Astrocyte (in vitro differentiated cells and primary cell): Measurements from ENCODE around the gene SLC25A33. TPM values are rescaled to one million over a fixed set of nuclear protein-coding genes. Genes with fewer than 3 reads are reported as not detected.

Experiments
- DNase-seq: peaks from one replicate; pipeline ENCODE4 v3.0.0-alpha.2; 2010; ENCODE audit warnings: low read depth
- FAIRE-seq: peaks from 2 replicates; lab custom pipeline; 2011; peaks lifted over from hg19 to GRCh38; lab: Jason Lieb, UNC
- H2AFZ ChIP-seq: 2 replicates; pipeline ENCODE4 v1.6.0; 2012; ENCODE audit warnings: low read depth, low read length, inconsistent platforms
- H3K27ac ChIP-seq: 2 replicates; pipeline ENCODE4 v1.5.1; 2011; ENCODE audit warnings: low read depth, low read length, inconsistent platforms
- H3K27me3 ChIP-seq: 2 replicates; pipeline ENCODE4 v1.6.0; 2011; ENCODE audit warnings: low read length, inconsistent platforms; ENCODE audit not compliant: insufficient read depth
- H3K36me3 ChIP-seq: 2 replicates; pipeline ENCODE4 v1.5.1; 2011; ENCODE audit warnings: low read length, inconsistent platforms; ENCODE audit not compliant: insufficient read depth
- H3K4me1 ChIP-seq: 2 replicates; pipeline ENCODE4 v1.5.1; 2011; ENCODE audit warnings: low read length, inconsistent platforms; ENCODE audit not compliant: insufficient read depth
- H3K4me2 ChIP-seq: 2 replicates; pipeline ENCODE4 v1.6.0; 2012; ENCODE audit warnings: low read length, inconsistent platforms
- H3K4me3 ChIP-seq: 2 replicates; pipeline ENCODE4 v1.5.1; 2011; ENCODE audit warnings: low read depth, mild to moderate bottlenecking, low read length, inconsistent platforms; ENCODE audit not compliant: insufficient read depth
- H3K79me2 ChIP-seq: 2 replicates; pipeline ENCODE4 v1.6.0; 2012; ENCODE audit warnings: mild to moderate bottlenecking, low read length, inconsistent platforms; ENCODE audit not compliant: insufficient read depth
- H3K9ac ChIP-seq: 2 replicates; pipeline ENCODE4 v1.6.0; 2012; ENCODE audit warnings: mild to moderate bottlenecking, low read length, inconsistent platforms
- H3K9me3 ChIP-seq: 2 replicates; pipeline ENCODE4 v1.5.1; 2012; ENCODE audit warnings: low read depth, mild to moderate bottlenecking, low read length, inconsistent platforms; ENCODE audit not compliant: insufficient read depth
- H4K20me1 ChIP-seq: 2 replicates; pipeline ENCODE4 v1.6.0; 2012; ENCODE audit warnings: low read length, inconsistent platforms; ENCODE audit not compliant: insufficient read depth
- H3K27ac Mint-ChIP-seq: one replicate; pipeline ENCODE4 v1.8.0; 2021; ENCODE audit warnings: mild to moderate bottlenecking, mixed read lengths; ENCODE audit not compliant: unreplicated experiment
- H3K27me3 Mint-ChIP-seq: one replicate; pipeline ENCODE4 v1.8.0; 2021; ENCODE audit warnings: low read depth, mixed read lengths; ENCODE audit not compliant: unreplicated experiment
- H3K36me3 Mint-ChIP-seq: one replicate; pipeline ENCODE4 v1.8.0; 2021; ENCODE audit warnings: low read depth, mixed read lengths; ENCODE audit not compliant: unreplicated experiment
- H3K4me1 Mint-ChIP-seq: one replicate; pipeline ENCODE4 v1.8.0; 2021; ENCODE audit warnings: low read depth, mixed read lengths; ENCODE audit not compliant: unreplicated experiment
- H3K4me3 Mint-ChIP-seq: one replicate; pipeline ENCODE4 v1.8.0; 2021; ENCODE audit warnings: mild to moderate bottlenecking, moderate library complexity, mixed read lengths; ENCODE audit not compliant: unreplicated experiment
- H3K9me3 Mint-ChIP-seq: one replicate; pipeline ENCODE4 v1.8.0; 2021; ENCODE audit warnings: mild to moderate bottlenecking, mixed read lengths; ENCODE audit not compliant: unreplicated experiment
- EZH2 ChIP-seq: IDR thresholded peaks from 2 replicates; pipeline ENCODE4 v1.6.1; 2012; ENCODE audit warnings: mild to moderate bottlenecking, low read length, inconsistent platforms; ENCODE audit not compliant: insufficient read depth
- total RNA-seq: library from RNA; stranded (reverse); gene quantifications from 2 replicates; pipeline ENCODE4 v1.2.1, GENCODE V29; 2021
- TF ChIP-seq, protein P1 (sequence below): IDR thresholded peaks from 2 replicates; pipeline ENCODE4 v1.5.1; 2011; ENCODE audit warnings: low read depth, mild to moderate bottlenecking, inconsistent platforms, low read length, moderate library complexity; ENCODE audit not compliant: insufficient read depth

The SLC25A33 gene
- total RNA-seq, 1 donor from 2014 or later = 6.7 TPM

DNA sequence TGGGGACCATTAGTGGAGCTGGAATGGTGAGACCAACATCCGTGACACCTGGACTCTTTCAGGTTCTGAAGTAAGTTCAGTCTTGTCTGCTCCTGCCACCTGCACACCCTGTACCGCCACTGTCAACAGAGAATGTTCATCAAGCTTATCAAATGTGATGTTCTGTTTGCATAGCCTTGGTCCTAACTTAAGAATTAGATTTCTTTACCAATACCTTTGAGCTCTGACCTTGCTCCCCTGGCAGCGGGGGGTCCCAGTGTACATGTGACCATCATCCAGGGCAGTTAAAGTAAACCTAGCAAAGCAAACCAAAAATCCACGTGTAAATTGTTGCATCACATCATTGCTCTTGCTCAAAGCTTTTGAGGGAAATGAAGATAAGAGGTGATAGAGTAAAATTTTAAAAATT lies 14.5 kb downstream of the SLC25A33 start:
- H3K9me3 ChIP-seq = no peaks in the 10 kb centered on the region
- no peak overlapping the region for H2AFZ ChIP-seq
- no peak overlapping the region for H3K4me3 Mint-ChIP-seq
- H3K27me3 Mint-ChIP-seq = no peaks in the 10 kb centered on the region
- no peak overlapping the region for H3K4me3 ChIP-seq
- no peak for DNase-seq
- no peaks in the 10 kb centered on the region for H3K27me3 ChIP-seq
- H3K9ac ChIP-seq = no peak overlapping the region
- no peak overlapping the region for H3K27ac Mint-ChIP-seq
- H3K4me1 Mint-ChIP-seq = peaks cover 1% of the 10 kb centered on the region
- H3K4me2 ChIP-seq = no peak overlapping the region
- peaks cover 3% of the 10 kb centered on the region for H3K4me1 ChIP-seq
- no peak for TF ChIP-seq EZH2
- no peaks in the 10 kb centered on the region for H3K9me3 Mint-ChIP-seq
- peaks cover 9% of the 10 kb centered on the region for H3K36me3 Mint-ChIP-seq
- H3K27ac ChIP-seq = no peak overlapping the region
- peaks cover 7% of the 10 kb centered on the region for H3K36me3 ChIP-seq
- FAIRE-seq = no peak
- peaks cover 32% of the 10 kb centered on the region for H4K20me1 ChIP-seq
- H3K79me2 ChIP-seq = peaks cover 17% of the 10 kb centered on the region

DNA sequence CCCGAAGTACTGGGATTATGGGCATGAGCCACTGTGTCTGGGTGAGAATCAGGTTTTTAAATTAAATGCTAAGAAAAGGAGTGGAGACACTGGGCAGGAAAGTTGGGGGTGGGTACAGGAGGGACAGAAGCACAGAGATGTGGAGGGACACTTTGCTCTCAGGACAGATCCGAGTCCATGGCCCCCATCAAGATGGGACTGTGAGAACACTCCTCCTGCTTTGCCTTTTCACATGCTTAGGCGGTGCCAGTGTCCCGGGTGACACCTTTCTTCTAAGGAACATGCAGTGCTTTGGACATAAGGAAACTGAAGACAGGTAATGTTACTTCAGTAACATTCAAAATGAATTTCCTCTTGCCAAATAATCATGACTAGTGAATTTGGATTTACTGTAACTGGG lies 16.7 kb downstream of the SLC25A33 start:
- H3K4me1 ChIP-seq = peaks cover 3% of the 10 kb centered on the region
- no peak for FAIRE-seq
- H3K27me3 ChIP-seq = no peaks in the 10 kb centered on the region
- H2AFZ ChIP-seq = no peak overlapping the region
- no peak overlapping the region for H3K4me2 ChIP-seq
- Mint-ChIP-seq H3K4me3 (no peak overlapping the region), H3K9me3 (no peaks in the 10 kb centered on the region), H3K27ac (no peak overlapping the region), H3K36me3 (peaks cover 7% of the 10 kb centered on the region), H3K4me1 (peaks cover 3% of the 10 kb centered on the region), H3K27me3 (no peaks in the 10 kb centered on the region)
- no peak overlapping the region for H3K4me3 ChIP-seq
- H3K36me3 ChIP-seq = peaks cover 7% of the 10 kb centered on the region
- H3K79me2 ChIP-seq = peaks cover 7% of the 10 kb centered on the region
- TF ChIP-seq, protein P1, sequence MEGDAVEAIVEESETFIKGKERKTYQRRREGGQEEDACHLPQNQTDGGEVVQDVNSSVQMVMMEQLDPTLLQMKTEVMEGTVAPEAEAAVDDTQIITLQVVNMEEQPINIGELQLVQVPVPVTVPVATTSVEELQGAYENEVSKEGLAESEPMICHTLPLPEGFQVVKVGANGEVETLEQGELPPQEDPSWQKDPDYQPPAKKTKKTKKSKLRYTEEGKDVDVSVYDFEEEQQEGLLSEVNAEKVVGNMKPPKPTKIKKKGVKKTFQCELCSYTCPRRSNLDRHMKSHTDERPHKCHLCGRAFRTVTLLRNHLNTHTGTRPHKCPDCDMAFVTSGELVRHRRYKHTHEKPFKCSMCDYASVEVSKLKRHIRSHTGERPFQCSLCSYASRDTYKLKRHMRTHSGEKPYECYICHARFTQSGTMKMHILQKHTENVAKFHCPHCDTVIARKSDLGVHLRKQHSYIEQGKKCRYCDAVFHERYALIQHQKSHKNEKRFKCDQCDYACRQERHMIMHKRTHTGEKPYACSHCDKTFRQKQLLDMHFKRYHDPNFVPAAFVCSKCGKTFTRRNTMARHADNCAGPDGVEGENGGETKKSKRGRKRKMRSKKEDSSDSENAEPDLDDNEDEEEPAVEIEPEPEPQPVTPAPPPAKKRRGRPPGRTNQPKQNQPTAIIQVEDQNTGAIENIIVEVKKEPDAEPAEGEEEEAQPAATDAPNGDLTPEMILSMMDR = no peak
- no peak for TF ChIP-seq EZH2
- H3K9ac ChIP-seq = no peak overlapping the region
- no peak for DNase-seq
- peaks cover 30% of the 10 kb centered on the region for H4K20me1 ChIP-seq
- H3K9me3 ChIP-seq = no peaks in the 10 kb centered on the region
- H3K27ac ChIP-seq = no peak overlapping the region

DNA sequence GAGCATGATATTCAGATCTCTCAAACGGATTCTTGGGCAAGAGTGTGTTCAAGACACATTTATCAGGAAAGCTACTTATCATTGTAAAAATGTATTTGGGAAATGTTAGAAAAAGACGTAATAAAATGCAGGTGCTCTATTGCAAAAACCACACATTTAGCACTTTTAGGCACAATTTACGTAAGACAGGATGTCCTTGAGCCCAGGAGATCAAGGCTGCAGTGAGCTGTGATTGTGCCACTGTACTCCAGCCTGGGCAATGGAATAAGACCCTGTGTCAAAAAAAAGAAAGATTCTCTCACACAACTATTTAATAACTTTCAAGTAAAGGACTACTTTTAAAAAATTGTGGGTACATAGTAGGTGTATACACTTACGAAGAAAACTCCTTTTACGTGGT lies 18.4 kb downstream of the SLC25A33 start:
- H3K9ac ChIP-seq = no peak overlapping the region
- no peak overlapping the region for H3K27ac ChIP-seq
- H4K20me1 ChIP-seq = peaks cover 32% of the 10 kb centered on the region
- H3K9me3 Mint-ChIP-seq = no peaks in the 10 kb centered on the region
- H3K4me2 ChIP-seq = no peak overlapping the region
- H3K79me2 ChIP-seq = peaks cover 1% of the 10 kb centered on the region
- H3K27ac Mint-ChIP-seq = no peak overlapping the region
- H2AFZ ChIP-seq = no peak overlapping the region
- FAIRE-seq (no peak), DNase-seq (no peak)
- H3K4me1 Mint-ChIP-seq = peaks cover 5% of the 10 kb centered on the region
- H3K27me3 Mint-ChIP-seq = no peaks in the 10 kb centered on the region
- peaks cover 7% of the 10 kb centered on the region for H3K36me3 Mint-ChIP-seq
- no peak overlapping the region for H3K4me3 ChIP-seq
- TF ChIP-seq, protein P1 = no peak
- H3K4me1 ChIP-seq = peaks cover 10% of the 10 kb centered on the region
- H3K9me3 ChIP-seq = no peaks in the 10 kb centered on the region
- no peak overlapping the region for H3K4me3 Mint-ChIP-seq
- peaks cover 7% of the 10 kb centered on the region for H3K36me3 ChIP-seq
- H3K27me3 ChIP-seq = no peaks in the 10 kb centered on the region
